Uterus (tissue), 4 donors: ENCODE measurements around the gene TUBB4B. TPM values are rescaled to one million over a fixed set of nuclear protein-coding genes. Genes with fewer than 3 reads are reported as not detected.
A peak's percentile ranks its signal among the peaks of the same experiment; 100 is the strongest.

Experiments used
- DNase-seq, 2 donors: peaks; one replicate each; pipeline ENCODE4 v3.0.0-alpha.2; 2019 to 2020
- H3K27ac ChIP-seq, 2 donors: fragments of 200-600 bp; sonication (generic); 1 replicate in 1 of 2; 2 replicates in 1 of 2; pipeline ENCODE4 v1.5.1; 2016 to 2018
- H3K27me3 ChIP-seq, 2 donors: fragments of 200-600 bp; sonication (generic); one replicate each; pipeline ENCODE4 v1.5.1; 2018 to 2019; ENCODE audit warnings: control low read depth in 1 of 2
- H3K36me3 ChIP-seq, 2 donors: fragments of 200-600 bp; sonication (generic); one replicate each; pipeline ENCODE4 v1.5.1; 2019; ENCODE audit warnings: control low read depth in 1 of 2
- H3K4me1 ChIP-seq, 2 donors: fragments of 200-600 bp; sonication (generic); one replicate each; pipeline ENCODE4 v1.5.1; 2018 to 2019; ENCODE audit warnings: control low read depth in 1 of 2
- H3K4me3 ChIP-seq, 2 donors: fragments of 200-600 bp; sonication (generic); 1 replicate in 1 of 2; 2 replicates in 1 of 2; pipeline ENCODE4 v1.5.1; 2018 to 2019; ENCODE audit warnings: mild to moderate bottlenecking in 1 of 2
- H3K9me3 ChIP-seq, 2 donors: fragments of 200-600 bp; sonication (generic); one replicate each; pipeline ENCODE4 v1.5.1; 2019; ENCODE audit warnings: control low read depth in 1 of 2
- POLR2A ChIP-seq, 2 donors: fragments of 450-650 bp; IDR thresholded peaks; one replicate each; pipeline ENCODE4 v1.6.1; 2016; ENCODE audit warnings: antibody characterized with exemption in 2 of 2, mild to moderate bottlenecking in 1 of 2, moderate library complexity in 1 of 2
- intact Hi-C: fragments of 100-400 bp; cut with DNase I; formaldehyde crosslinking; loops from one replicate; pipeline ENCODE4 v1.15.1; 2023; ENCODE audit warnings: low total_unique reads
- total RNA-seq, 4 donors: library from RNA; depleted of rRNA in 3 of 4; stranded (reverse); fragments of >200 nt in 3 of 4; gene quantifications; one replicate each; pipeline versions ENCODE4 v1.1.0 to v1.2.4, GENCODE V29; 2014 to 2023
- TF ChIP-seq, protein P1 (sequence below), 4 experiments: fragments of 200-600 bp in 2 of 4; fragments of 450-650 bp in 2 of 4; sonication (generic) in 2 of 4; IDR thresholded peaks; one replicate each; pipeline ENCODE4 v1.5.1; 2016 to 2019; ENCODE audit warnings: antibody characterized with exemption in 4 of 4, mild to moderate bottlenecking in 2 of 4, moderate library complexity in 1 of 4
- donor health status: DM: yes; HTN: yes; CAD: no.

TUBB4B gene
- total RNA-seq, 4 donors from 2014 or later: 91.5 to 174 (median 139) TPM

DNA sequence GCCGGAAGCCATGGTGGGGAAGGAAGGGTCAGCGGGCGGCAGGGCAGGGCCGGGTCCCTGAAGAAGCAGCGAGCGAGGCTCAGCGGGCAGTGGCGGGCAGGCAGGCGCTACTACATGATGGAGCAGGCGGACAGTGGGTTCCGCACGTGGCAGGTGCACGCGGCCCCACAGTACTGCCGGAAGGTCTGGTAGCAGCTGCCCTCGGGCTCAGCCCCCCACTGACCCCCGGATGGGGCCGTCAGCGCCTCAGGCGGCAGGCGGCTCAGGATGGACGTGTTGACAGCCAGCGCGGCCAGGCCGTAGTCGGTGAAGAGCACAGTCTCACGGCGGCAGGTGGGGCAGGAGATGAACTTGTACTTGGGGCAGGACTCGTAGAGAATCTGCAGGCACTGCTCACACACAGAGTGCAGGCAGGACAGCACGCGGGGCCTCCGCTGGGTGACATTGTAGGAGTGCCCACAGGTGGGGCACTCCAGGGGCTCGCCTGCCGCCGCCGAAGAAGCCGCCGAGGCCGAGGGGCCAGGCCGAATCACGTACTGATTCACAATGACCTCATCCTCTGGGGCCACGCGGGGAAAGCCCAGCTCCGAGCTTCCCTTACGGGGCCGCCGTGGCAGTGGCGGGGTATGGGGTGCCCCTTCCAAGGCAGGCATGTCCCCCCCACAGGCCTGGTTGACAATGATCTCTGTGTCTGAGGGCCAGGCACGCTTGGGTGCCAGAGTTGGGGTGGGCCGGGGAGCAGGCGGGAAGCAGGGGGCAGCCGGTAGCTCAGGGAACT lies 20.6 kb upstream of the TUBB4B start:
- peaks cover 0 to 19% of the 10 kb centered on the region in 2 donors for H3K4me1 ChIP-seq
- no peaks in the 10 kb centered on the region for H3K36me3 ChIP-seq
- no peak overlapping the region for H3K4me3 ChIP-seq
- H3K9me3 ChIP-seq: no peaks in the 10 kb centered on the region
- intact Hi-C loops: loop anchor here (10.0 kb wide), 1 partner anchor 106 kb away; the partner anchor contains the start of gene DPP7
- DNase-seq: no peak
- H3K27me3 ChIP-seq: no peaks in the 10 kb centered on the region
- H3K27ac ChIP-seq: no peak overlapping the region
- TF ChIP-seq POLR2A (IDR thresholded peaks at IDR 0.05): no peak
- TF ChIP-seq, protein P1, sequence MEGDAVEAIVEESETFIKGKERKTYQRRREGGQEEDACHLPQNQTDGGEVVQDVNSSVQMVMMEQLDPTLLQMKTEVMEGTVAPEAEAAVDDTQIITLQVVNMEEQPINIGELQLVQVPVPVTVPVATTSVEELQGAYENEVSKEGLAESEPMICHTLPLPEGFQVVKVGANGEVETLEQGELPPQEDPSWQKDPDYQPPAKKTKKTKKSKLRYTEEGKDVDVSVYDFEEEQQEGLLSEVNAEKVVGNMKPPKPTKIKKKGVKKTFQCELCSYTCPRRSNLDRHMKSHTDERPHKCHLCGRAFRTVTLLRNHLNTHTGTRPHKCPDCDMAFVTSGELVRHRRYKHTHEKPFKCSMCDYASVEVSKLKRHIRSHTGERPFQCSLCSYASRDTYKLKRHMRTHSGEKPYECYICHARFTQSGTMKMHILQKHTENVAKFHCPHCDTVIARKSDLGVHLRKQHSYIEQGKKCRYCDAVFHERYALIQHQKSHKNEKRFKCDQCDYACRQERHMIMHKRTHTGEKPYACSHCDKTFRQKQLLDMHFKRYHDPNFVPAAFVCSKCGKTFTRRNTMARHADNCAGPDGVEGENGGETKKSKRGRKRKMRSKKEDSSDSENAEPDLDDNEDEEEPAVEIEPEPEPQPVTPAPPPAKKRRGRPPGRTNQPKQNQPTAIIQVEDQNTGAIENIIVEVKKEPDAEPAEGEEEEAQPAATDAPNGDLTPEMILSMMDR (IDR thresholded peaks at IDR 0.05): no peak

DNA sequence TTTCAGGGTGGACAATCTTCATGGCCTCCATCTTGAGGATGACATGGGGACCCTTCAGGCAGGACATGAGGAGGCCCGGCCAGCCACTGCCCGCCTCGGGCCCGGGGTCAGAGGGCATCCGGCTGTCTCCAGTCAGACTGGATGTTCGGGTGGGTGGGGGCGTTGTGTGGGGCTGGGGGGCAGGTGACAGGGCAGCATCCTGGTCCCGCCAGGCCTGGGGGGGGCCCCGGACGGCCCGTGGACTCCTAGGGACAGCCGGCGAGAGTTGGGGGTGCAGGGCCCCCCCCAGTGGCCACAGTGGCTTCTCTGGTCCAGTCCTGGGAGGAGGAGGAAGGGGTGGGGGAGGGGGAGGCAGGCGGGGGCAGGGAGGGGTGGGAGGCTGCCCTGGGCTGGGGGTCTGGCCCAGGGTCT lies 20.0 kb upstream of the TUBB4B start:
- DNase-seq: no peak
- Histone ChIP-seq H3K27ac (no peak overlapping the region), H3K27me3 (no peaks in the 10 kb centered on the region), H3K4me1 (peaks cover 0 to 19% of the 10 kb centered on the region in 2 donors), H3K36me3 (no peaks in the 10 kb centered on the region), H3K4me3 (no peak overlapping the region), H3K9me3 (no peaks in the 10 kb centered on the region)
- intact Hi-C loops: loop anchor here (10.0 kb wide), 1 partner anchor 106 kb away; the partner anchor contains the start of gene DPP7
- TF ChIP-seq, protein P1 (IDR thresholded peaks at IDR 0.05): no peak
- no peak for TF ChIP-seq POLR2A (IDR thresholded peaks at IDR 0.05)

DNA sequence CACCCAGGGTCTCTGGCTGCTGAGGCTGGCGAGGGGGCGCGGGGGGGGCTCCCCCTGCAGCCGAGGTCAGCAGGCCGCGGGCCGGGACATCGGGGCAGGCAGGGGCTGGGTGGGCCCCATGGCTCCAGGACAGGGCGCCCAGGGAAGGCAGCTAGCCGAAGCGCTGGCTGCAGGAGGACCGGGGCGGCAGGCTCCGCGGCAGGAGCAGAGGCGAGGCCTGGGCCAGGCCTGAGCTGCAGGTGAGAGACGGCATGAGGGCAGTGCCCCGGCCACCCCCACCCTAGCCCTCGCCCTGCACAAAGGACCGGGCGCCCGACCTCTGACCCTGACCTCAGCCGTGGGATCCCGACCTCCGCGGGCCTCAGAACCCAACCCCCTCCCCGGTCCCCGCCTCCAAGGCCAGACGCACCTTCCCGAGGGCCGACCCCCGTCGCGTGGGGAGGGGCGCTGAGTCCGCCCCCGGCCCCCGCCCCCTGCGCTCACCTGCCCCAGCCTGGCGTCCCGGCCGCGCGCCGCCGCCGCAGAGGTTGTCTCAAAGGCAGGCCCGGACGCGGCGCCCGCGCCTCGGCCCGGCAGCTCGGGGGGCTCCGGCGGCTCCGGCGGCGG lies 19.5 kb upstream of the TUBB4B start:
- Histone ChIP-seq H3K27me3 (no peaks in the 10 kb centered on the region), H3K36me3 (no peaks in the 10 kb centered on the region), H3K27ac (no peak overlapping the region), H3K4me3 (peak overlapping the region in 1 of 2 donors; percentile 38), H3K9me3 (no peaks in the 10 kb centered on the region), H3K4me1 (peaks cover 0 to 19% of the 10 kb centered on the region in 2 donors)
- intact Hi-C loops: loop anchor here (10.0 kb wide), 1 partner anchor 107 kb away; the partner anchor contains the start of gene DPP7
- DNase-seq: no peak
- TF ChIP-seq, protein P1 (IDR thresholded peaks at IDR 0.05): no peak
- no peak for TF ChIP-seq POLR2A (IDR thresholded peaks at IDR 0.05)

DNA sequence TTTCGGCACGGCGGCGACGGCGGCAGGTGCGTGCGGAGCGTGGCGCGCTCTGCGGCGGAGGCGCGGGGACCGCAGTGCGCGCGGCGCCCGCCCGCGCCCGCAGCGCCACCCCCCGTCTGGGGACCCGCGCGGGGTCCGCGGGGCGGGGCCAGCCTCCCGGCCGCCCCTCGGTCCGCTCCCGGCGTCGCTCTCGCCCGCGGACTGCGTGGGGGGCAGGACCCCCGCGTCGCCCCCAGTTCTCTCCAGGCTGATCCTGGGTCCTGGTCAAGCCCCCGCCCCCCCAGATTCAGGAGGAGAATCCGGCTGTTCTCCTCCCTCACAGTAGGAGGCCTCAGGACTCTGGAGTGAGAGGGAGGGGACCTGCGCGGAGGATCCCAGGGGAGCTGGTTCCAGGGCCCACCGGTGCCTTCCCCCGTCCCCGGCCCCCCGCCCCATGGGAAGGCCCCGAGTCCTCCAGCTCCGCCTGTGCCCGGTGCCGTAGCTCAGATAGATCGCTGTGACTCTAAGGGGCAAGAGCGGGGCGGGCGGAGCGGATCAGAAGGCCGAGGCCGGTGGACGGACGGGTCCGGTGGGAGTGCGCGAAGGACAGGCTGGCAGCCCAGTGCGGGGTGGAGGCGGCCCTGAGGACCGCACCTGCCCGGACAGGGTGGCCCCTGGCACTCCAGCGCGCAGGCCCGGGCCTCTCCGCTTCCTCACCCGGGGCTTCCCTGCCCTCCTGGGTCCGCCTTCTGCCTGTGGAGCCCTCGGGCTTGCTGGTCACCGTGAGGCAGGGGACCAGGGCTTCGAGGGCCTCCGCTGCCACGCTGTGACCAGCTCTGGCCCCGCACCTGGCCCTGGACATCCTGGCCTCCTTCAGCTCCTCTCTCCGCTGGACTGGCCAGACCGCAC lies 18.7 kb upstream of the TUBB4B start, which contains the start of gene RNF208:
RNF208 (minus strand) TSS at position 51 of the 888 bp plus-strand sequence. CDS start 1,028 bp downstream, outside the sequence.
- peaks cover 0 to 19% of the 10 kb centered on the region in 2 donors for H3K4me1 ChIP-seq
- H3K27ac ChIP-seq: peak within 1 kb of the TSS; percentile 76 to 90
- no peaks in the 10 kb centered on the region for H3K27me3 ChIP-seq
- intact Hi-C loops: loop anchor here (10.0 kb wide), 1 partner anchor 108 kb away; the partner anchor contains the start of gene DPP7
- H3K4me3 ChIP-seq: peak within 1 kb of the TSS; percentile 58 to 63
- no peak for DNase-seq
- H3K9me3 ChIP-seq: no peaks in the 10 kb centered on the region
- no peak for TF ChIP-seq POLR2A (IDR thresholded peaks at IDR 0.05)
- TF ChIP-seq, protein P1 (IDR thresholded peaks at IDR 0.05): no peak
- no peaks in the 10 kb centered on the region for H3K36me3 ChIP-seq
